Right renal cortex interstitium (tissue), 3 donors: ENCODE results near the gene XXYLT1. TPM values are rescaled to one million over a fixed set of nuclear protein-coding genes. Genes with fewer than 3 reads are reported as not detected.

Experiments used
- DNase-seq, 3 donors: peaks; one replicate each; pipeline ENCODE4 v3.0.0-alpha.2; 2013; ENCODE audit warnings: low read depth in 3 of 3, low spot score in 2 of 3
- polyA plus RNA-seq, 3 donors: library from polyadenylated mRNA; unstranded; fragments of 120-200 nt; gene quantifications; one replicate each; pipeline ENCODE4 v1.2.1, GENCODE V29; 2013; ENCODE audit not compliant: insufficient read length in 3 of 3

Gene XXYLT1
- polyA plus RNA-seq, 3 donors: 29.7 to 32.4 (median 30.3) TPM

DNA sequence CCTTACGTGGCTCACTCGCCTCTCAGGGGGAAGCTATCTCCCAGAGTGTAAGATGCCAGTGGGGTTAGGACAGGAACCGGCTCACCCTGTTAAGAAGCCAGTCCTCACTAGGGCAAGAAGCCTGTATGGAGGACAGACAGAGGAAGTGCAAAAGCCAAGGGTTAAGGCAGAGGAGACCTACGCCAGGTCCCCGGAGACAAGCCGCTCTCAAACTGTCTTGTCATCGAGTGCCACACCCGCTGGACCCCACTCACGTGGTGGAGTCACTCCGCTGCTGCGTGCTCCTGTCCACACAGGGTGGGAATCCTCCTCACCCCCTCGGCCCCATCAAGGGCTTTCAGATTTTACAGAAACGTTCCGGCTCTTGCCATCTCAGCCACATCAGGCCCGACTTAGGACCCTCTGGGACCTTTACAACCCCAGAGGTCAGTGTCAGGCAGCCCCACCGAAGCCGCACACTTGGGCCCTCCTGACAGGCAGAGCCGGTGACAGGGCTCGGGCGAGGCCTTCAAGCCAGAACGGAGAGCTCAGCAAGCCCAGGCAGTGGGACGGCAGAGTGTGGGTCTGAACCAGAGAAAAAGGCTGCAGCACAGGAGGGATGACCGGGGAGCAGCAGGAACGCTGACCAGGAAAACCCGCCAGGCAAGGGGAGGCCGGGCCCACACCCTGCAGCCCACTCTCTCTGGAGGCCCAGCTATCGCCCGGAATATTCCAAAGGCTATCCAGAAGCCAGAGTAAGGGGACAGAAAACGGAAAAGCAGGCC is 61.7 kb downstream of the XXYLT1 start:
- no peak for DNase-seq

DNA sequence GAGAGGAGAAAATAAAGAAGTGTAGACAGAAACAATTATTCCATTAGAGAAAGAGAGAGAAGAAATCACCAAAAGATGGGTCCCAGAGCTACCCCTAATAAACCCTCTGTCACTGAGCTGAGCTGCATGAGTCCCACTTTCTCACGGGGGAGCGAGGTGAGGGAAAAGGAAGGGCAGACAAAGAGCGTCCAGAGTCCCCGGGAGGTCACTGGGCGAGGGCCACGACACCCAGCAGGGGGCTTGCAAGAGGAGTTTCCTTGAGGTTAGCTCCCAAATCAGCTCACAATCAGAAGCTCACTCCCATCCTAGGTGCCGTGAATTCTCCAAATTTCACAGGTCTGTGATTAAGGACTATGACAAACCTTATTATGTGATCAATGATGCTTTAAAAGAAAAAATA is 62.3 kb downstream of the XXYLT1 start:
- DNase-seq: no peak

DNA sequence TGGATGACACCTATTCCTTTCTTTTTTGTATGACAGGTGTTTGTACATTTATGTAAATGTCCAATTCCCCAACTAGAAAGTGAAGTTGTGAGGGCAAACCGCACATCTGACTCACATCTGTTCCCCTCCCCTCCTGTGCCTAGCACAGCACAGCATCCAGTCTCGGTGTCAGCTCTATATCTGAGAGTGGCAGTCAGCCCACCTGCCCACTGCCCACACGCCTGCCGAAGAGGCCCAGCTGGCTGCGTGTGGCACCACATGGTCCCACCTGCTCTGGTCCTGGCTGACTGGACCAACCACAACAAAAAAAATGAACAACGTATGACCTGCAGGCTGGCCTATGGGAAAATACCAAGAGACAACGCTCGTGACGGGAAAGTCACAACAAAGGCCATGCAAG is 62.8 kb downstream of the XXYLT1 start:
- DNase-seq: no peak

DNA sequence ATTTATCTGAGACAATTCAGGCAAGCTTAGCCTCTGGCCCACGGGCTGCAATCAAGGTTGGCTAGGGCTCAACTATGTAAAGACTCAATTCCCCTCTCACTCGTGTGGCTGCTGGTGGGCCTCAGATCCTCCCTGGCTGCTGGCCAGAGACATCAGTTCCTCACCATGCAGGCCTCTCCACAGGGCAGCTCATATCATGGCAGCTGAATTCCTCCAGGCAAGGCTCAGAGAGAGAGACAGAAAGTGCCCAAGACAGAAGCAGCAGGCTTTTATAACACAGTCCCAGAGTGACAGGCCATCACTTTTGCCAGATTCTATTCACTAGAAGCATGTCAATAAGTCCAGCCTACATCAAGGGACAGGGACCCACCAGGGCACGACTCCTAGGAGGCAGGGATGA is 63.2 kb downstream of the XXYLT1 start:
- DNase-seq: no peak

DNA sequence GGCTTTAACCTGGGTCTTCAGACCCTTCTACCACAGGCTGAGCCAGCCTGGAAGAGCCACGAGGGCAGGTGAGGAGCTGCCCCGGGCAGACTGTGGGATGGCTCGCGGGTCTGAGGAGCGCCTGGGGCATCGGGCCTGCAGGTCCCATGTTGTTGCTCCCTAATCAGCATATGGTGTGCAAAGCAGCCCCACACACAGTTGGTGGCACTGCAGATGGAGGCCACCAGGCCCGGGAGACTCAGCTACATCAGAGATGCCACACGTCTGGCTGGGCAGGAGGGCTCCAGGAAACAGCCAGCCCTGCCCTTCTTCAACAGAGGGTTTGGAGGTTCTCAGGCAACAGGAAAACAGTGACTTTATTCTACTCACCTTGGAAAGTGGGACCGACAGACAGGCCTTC is 63.9 kb downstream of the XXYLT1 start:
- DNase-seq: no peak

DNA sequence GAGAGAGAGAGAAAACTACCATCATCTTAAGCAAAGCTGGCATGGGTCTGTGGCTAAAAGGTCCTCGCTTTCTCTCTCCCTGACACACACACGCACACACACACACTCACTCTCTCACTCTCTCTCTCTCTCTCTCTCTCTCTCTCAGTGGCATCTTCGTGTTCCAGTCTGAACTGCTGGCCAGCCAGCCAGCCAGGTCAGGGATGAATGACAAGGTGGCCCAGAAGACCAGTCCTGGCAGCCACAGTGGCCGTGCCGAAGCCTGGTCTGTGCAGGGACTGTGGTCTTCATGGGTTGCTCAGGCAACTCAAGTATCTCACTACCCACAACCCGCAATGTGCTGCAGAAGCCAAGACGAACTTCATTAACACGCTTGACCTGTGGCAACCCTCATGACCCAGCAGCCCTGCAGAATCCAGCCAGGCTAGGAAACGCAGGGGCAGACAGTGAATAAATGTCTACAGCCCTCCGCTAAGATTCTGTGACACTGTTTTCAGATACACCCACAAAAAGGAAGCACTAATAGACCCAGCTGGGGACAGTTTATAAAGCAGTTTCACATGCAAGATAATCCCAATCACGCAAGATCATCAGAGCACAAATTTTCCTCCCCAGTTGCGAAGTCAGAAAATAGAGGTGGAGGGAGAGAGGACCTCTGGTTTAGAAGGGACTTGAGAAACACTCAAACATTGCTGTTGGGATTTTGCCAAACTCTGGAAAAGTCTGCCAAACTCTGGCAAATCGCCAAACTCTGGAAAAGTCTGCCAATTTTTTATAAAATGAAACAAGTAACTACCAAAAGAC is 66.4 kb downstream of the XXYLT1 start:
- peak in 2 of 3 donors; percentile 54 to 63 for DNase-seq

DNA sequence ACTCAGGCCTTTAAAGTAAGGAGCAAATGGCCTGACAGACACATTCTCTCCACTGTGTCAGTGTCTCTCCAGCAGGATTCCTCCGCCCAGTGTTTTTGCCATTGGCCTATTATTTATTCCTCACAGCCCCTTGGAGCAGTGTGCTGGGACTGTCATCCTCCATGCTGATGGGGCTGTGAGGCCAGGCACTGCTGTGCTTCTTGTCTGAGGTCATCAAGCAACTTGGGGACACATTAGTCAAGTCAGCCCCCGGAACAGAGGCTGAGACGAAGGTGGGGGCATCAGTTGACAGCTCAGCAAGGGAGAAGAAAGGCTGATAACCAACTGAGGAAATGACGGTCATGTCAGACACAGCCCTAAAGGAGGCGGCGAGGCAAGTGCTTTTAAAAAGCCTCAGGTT is 67.4 kb downstream of the XXYLT1 start:
- DNase-seq: no peak

DNA sequence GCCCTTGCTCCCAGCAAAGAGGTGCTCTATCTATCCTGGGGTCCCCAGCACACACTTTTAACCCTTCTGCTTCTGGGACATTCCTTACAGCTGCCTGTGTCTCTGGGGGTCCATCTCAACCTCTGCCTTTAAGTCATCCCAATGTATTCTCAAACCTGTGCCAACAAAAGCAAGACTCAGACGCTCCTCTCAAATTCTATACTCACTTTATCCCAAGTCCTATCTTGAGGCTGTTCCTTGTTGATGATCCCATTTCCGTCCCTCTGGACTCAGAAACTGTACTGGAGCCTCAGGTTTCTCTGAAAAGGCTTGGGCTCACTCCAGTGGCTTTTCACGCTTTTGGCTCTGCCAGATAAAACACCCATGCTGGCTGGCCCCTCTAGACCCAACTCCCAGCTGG is 69.7 kb downstream of the XXYLT1 start:
- no peak for DNase-seq

DNA sequence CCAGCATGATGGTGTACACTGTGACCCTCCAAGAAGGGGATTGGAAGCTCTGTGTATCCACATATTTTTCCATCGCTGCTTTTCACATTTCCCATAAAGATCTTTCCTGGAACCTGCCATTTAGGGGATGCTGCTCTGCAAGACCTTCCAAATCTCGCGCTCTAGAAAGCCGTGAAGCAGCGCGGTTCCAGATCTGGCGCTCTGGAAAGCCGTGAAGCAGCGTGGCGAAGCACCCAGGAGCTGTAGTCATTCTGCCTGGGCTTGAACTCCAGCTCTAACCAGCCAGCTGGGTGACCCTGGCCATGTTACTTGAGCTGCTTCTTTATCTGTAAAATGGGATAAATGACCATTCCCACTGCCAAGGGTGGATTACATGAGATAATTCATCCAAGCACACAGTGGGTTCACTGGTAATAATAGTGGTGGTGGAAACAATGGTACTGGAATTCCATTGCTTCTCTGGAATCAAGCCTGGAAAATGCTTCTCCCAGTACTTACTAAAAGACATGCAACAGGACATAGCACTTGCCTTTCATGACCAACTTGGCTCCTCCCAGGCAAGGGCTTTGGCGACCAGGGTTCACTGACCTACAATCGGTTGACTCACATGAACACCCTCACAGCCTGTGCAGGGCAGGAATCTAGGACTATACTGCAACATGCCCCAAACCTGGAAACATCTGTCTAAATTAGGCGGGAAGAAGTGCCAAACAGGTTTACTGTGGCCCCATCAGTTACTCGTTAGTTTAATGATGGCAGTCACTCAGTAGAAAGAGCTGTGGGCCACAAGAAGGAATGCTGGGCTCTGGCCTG is 70.7 kb downstream of the XXYLT1 start:
- no peak for DNase-seq

DNA sequence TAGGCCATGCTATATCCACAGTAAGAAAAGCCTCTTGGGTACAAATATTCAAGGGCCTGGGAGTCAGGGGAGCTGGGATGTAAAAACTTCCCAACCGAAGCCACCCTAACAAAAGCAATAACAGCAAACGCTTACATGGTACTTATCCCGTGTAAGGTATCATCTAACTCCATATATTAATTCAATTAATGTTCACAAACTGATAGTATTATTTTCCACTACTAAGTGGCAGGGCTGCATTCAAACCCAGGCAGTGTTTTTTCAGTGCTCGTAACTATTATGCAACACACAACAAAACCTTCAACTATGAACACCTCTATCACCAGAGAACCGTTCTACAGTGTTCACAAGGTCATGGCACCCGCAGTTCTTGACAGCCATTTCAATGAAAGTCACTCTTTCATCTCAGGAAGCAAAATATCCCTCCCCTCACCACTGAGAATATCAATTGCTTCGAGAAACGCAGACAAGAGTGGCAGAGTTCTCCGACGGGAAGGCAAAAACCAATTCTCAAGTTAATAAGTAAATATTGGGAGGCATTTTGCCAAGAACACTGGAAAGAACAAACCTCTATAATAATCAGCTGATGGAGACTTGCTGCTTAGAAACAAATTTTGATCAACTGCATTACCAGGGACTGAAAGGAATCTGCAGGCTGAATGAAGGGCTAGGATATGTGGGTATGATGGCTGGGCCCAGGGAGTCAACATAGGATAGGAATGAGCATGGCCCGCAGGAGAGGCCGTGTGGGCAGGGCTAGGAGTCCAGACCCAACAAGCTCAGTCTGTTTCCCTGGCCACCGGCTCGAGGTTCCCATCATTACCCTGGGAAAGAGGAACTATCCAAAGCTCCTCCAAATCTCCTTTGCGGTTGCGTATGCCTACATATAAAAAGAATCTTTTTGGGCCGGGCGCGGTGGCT is 72.3 kb downstream of the XXYLT1 start:
- no peak for DNase-seq

DNA sequence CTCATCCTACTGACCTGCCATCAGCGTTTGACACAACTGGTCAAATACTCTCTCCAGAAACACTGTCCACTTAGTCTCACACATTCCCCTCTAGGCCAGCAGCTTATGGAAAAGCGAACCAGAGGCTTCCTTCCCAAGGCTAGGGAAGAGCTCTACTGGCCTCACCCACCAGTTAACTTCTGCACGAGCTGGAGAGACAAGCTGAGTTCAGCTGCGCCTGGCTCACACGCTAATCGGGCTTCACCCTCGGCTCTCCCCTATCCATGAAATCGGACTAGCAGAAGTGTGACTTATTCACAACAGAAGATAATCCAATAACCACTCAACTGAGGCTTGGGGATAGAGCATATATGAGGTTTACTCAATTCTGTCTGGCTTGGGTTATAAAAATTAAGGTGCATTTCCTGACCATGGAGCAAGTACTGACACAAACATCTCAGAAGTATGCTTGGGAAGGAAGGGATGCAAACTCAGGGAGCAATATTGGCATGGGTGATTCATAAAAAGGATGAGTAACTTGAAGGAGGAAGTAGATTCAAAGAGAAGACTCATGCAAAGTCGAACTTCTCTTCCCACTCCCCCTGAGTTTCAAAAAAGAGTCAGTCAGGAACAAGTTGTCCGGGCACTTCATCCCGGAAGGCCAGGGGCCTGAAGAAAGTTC is 73.1 kb downstream of the XXYLT1 start:
- DNase-seq: no peak

DNA sequence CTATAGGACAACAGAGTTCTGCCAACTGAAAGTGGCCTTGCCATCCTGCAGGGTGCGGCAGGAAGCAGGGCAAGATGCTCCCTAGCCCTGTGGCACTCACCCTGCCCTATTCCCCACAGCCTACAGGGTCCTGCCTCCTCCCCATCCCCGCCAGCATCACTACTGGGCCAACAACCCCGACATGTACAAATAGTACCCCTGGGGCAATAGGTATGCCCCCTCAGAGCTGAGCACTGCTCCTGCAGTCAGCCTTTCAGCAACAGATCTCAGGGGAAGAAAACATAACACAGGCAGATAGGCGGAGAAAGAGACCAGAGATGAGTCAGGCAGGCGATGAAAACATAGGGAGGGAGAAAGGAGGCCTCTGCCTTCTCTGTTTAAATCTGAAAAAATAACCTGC is 74.7 kb downstream of the XXYLT1 start:
- no peak for DNase-seq

DNA sequence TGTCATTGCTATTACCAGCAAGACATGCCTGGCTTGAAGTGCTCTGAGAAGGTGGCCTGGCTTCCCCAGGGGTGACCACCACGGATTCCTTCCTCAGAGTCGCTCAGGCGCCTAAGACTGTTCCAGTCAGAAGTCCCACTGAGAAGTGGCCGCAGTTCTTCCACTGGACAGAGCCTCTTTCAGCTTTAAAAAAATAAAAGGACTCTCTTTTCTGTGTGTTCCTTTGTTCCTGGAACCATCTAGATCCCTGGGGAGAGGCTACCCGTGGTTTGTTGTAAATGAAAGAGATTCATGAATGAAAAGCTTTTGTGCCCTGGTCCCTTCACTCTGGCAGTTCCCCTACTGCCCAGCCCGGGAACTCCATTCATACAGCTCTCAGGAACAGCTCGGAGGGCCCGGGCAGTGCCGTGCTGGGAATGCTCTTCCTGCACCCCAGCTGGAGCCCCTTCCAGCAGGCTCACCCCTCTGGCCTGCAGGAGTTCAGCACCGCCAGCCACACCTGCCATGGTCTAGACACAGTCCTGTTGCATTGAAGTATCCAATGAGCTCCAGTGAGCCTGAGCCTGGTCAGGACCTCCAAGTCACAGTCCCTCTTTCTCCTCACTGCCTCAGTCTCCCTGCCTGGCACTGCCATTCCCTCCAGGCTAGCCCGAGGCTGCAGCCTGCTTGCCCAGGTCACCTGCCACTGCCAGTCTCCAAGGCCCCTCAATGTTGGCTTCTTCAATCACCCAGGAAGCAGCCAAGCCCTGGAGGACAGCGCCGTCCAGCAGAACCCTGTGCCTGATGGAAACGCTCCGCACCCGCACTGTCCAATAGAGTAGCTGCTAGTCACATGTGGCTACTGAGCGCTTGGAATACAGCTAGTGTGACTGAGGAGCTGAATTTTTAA is 75.4 kb downstream of the XXYLT1 start:
- no peak for DNase-seq

DNA sequence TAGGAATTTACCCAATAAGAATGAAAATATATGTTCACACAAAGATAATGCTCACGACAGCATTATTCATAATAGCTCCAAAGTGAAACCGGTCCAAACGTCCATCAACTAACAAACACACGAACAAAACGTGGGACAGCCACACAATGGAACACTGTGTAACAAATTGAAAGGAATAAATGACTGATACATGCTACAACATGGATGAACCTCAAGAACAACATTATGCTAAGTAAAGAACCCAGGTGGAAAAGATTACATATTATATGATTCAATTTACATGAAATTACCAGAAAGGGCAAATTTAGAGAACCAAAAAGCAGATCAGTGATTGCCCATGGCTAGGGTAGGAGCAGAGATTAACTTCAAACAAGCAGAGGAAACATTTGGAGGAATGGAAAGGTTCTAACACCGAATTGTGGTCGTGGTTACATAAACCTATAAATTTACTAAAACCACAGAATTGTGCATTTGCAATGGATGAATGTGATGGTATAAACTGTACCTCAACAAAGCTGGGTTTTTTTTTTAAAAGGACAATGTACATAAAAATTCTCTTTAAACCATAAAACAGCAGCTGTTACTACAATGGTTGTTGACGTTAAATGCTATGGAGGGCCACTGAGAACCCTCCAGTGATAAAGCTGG is 76.3 kb downstream of the XXYLT1 start:
- no peak for DNase-seq

DNA sequence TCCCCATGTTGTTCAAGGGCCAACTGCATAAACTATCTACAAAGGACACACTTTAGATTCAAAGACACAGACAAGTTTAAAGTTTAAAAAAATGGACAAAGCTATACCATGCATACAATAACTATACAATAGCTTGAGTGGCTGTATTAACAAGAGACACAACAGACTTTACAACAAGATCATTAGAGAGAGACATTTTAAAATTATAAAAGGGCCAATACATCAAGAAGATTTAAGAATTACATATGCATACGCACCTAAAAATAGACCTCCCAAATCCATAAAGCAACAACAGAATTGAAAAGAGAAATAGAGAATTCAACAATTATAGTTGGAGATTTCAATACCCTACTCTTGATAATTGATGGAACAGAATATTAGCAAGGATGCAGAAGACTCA is 79.4 kb downstream of the XXYLT1 start:
- no peak for DNase-seq

DNA sequence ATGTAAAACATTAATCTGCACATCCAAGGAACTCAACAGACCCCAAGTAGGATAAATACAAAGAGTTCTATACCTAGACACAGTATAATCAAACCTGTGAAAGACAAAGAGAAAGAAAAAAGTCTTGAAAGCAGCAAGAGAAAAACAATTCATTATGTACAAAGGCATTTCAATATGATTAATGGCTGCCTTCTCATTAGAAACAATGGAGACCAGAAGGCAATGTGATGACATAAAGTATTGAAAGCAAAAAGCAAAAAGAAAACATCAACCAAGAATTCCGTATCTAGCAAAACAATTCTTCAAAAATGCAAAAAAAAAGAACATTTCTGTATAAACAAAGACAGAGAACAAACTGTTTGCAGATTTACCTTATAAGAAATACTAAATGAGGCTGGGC is 81.1 kb downstream of the XXYLT1 start:
- DNase-seq: no peak

DNA sequence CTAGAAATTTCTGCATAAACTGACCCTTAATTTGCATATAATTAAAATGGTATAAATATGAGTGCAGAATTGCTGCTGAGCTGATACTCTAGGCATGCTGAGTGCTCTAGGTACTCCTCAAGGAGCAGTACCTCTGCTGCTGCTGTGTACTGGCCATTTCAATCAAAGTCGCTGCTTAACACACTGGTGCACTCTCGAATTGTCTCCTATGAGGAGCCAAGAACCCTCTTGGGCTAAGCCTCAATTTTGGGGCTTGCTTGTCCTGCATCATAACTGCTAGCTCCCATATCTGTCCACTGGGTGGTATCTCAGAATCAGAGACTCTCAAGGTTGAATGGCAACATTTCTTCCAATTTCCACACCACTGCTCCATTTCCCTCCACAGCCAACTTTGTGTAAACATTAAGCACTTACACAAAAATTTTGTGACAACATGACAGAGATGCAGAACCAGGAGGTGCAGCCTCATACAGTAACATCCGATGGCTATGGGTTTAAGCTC is 82.5 kb downstream of the XXYLT1 start:
- DNase-seq: no peak
